Activated CD8-positive, alpha-beta memory T cell treated with anti-CD3 and anti-CD28 coated beads for 4 hours (primary cell): ENCODE measurements around the gene HNRNPLL.
A peak's percentile ranks its signal among the peaks of the same experiment; 100 is the strongest.
"Not testable (repeated sequence)": the region's sequence is repeated elsewhere in the genome, so short reads cannot be mapped to it uniquely, and the experiment has no call there.

ENCODE experiments used
- DNase-seq, 2 donors: peaks; one replicate each; pipeline ENCODE4 v3.0.0-alpha.2; 2020; ENCODE audit warnings: low read depth in 2 of 2

Gene HNRNPLL

DNA sequence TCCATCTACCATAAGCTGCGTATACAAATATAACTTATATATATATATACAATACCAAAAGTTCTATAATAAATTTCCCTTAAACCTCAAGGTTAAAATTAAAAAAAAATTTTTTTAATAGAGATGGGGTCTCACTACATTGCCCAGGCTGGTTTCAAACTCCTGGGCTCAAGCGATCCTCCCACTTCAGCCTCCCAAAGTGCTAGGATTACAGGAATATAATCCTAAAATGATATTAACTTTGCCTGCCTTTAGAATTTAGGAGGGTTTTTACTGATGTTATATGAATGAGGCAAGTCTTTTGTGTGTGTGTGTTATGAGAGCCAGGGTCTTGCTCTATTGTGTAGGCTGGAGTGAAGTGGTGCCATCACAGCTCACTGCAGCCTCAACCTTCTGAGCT lies 49.2 kb downstream of the HNRNPLL start:
- DNase-seq: no peak

DNA sequence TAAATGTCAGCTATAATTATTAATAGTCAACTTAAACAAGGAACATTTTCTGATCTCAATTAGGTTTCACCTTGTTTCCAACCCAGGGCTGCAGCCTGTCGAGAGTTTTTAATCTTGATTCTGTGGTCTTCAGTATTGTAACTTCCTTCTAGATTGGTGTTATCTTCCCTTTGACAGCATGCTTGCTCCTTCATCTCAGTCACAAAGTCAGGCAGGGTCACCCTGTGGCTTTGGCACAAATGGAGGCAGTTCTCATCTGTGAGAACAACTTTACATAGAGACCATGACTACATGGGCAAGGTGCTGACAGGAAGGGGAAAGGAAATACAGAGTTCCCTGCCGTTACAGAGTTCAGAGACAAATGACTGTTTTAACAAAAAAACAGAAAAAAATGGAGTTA lies 50.5 kb downstream of the HNRNPLL start:
- no peak for DNase-seq

DNA sequence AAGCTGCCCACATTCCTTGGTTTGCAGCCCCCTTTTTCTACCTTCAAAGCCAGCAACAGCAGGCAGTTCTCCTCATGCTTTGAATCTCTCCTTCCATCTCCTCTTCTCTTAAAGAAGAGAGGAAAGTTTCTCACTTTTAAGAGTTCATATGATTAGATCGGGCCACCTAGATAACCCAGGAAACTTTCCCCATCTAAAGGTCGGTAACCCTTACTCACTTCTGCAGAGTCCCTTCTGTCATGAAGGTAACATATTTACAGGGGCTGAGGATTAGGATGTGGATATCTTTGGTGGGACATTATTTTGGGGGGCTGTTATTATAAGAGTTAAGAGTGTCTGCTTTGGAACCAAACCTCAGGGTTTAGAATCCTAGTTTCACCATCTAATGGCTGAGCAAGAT lies 51.0 kb downstream of the HNRNPLL start:
- DNase-seq: no peak

DNA sequence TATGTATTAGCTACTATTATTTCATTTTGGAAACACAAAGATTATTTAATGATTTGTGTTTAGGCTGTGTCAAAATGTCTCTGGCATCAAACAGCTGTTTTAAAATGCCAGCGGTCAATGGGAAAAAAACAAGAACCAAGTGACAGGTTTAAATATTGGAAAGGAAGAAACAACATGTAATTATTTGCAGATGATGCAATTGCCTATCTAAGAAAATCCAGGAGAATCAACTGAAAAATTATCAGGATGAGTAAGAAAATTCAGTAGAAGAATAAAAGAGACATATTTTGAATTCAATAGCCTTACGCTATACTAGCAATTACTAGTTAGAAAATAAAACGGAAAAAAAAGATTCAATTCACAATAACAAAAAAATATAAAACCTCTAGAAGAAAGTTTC lies 51.6 kb downstream of the HNRNPLL start:
- DNase-seq: no peak

DNA sequence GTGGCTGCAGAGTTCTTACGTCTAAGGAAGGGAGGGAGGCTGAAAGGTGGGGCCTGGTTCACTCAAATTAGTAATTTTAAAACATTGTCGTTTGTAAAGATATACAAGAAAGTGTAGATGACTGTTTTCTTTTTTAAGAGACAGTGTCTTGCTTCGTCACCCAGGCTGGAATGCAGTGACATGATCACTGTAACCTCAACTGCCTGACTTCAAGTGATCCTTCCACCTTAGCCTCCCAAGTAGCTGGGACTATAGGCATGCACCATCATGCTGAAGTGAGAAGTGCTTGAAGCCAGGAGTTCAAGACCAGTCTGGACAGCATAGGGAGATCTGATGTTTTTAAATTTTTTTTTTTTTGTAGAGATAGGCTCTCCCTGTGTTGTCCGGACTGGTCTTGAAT lies 52.9 kb downstream of the HNRNPLL start:
- no peak for DNase-seq

DNA sequence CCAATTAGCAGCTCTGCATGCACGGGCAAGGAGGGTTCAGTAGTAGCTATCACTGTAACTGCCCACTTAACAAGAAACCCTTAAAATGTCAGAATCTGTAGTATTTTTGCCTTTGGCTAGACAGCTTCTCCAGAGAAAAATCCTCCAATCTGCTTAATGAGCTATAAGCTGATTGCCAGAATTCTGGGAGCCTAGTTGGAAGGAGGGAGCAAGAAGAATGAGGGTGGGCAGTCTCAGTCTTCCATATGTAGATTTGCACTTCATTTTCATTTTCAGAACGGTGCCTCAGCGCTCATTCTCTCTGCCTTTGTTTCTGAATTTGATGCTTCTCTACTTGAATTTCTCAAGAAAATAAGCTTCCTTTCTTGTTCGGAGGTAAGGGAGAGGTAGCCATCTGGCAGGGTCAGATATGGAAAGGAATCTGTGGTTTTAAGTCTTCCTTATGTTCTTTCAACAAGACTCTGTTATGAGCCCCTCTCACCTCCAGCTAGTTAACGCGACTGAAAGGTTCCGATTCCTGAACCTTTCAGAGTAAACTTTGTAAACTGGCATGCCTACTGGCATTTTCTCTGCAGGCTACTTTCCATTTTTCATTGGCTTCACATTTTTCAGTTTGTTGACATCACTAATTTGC lies 53.5 kb downstream of the HNRNPLL start:
- no peak for DNase-seq

DNA sequence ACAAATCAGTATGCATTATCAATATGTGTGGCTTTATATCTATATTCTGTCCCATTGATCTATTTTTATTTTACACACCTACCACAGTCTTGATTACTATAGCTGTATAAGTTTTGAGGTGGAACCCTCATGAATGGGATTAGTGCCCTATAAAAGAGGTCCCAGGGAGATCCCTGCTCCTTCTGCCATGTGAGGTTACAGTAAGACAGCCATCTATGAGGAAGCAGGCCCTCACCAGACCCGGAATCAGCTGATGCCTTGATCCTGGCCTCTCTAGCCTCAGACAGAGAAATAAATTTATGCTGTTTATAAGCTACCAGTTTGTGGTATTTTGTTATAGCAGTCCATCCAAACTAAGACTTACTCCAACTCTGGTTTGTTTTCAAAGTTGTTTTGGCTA lies 54.9 kb downstream of the HNRNPLL start:
- no peak for DNase-seq

DNA sequence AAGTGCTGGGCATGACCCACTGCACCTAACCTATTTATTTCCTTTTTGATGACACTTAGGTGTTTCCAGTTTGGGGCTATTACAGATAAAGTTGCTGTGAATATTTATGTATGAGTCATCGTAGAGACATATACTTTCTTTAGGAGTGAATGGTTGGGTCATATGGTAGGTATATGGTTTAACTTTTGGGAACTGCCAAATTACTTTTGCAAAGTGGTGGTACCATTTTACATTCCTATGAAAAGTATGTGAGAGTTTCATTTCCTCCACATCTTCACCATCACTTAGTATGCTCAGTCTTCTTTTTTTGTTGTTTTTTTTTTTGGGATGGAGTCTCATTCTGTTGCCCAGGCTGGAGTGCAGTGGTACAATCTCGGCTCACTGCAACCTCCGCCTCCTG lies 56.1 kb downstream of the HNRNPLL start:
- DNase-seq: no peak

DNA sequence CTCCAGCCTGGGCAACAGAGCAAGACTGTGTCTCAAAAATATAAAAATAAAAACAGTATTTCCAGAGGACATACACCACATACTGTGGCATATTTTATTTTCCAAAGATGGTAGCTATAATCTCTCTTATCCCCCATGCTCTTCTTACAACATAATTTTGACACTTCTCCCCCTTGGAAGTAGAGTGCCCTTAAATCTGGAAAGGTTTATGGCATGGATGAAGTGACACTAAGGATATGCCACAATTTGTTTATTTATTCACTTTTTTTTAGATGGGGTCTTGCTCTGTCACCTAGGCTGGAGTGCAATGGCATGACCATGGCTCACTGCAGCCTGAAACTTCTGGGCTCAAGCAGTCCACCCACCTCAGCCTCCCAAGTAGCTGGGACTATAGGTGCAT lies 56.7 kb downstream of the HNRNPLL start:
- no peak for DNase-seq

DNA sequence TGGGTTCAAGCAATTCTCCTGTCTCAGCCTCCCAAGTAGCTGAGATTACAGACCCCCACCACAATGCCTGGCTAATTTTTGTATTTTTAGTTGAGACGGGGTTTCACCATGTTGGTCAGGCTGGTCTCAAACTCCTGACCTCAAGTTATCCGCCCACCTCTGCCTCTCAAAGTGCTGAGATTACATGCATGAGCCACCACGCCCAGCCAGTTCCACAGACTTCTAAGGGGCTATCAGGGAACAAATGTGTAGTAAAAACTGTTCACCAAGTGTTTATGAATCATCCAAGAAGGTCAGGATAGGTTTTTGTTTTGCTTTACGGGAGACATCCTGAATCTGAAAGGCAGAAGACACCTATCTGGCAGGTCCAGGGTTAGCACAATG lies 60.5 kb downstream of the HNRNPLL start:
- not testable (repeated sequence) for DNase-seq

DNA sequence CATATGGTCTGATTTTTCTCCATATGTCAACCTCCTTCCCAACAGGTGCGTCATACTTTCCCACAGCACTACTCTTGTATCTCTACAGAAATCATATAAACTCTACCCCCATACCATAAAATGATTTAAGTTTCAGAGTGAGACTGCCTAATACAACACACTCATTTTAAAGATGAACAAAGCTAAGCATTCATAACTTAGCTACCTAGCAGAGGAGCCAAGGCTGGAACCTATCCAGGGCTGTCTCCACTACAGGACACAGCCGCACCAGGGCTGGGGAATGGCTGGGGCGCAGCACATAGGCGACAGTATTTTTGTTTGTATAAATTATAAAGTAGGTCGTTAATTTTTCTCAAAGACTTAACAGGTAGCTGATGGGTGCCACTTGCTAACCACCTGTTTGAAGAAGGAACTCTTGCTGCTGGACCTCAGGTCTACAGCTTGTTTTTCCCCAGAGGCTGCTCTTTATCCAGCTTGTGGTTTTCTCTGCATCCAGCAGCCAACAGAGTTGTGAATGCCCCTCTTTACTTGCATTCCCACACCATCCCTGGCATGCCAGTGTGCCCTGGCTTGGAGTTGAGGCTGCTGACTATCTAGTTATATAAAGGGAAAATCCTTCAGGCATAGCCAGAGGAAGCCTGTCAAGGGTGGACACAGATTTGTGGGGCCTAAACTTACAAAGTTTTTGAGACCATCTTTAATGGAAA lies 62.0 kb downstream of the HNRNPLL start:
- DNase-seq: no peak

DNA sequence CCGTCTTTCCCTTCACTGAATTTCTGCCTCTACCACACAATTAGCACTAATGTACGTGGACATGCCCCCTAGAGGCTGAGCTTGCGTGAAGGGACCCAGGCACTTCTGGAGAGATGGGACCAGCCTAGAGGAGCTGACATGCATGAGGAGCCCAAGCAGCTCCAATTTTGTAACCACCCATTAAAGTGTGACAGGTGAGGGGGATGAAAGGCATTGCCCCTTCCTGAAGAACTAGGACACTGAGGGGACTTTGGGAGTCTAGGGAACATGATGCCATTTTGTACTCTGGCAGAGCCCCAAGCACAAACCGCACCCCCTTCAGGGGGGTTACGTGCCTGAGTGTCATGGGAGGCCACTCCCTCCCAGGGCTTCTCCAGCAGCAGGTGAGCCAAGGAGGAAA lies 63.6 kb downstream of the HNRNPLL start:
- no peak for DNase-seq

DNA sequence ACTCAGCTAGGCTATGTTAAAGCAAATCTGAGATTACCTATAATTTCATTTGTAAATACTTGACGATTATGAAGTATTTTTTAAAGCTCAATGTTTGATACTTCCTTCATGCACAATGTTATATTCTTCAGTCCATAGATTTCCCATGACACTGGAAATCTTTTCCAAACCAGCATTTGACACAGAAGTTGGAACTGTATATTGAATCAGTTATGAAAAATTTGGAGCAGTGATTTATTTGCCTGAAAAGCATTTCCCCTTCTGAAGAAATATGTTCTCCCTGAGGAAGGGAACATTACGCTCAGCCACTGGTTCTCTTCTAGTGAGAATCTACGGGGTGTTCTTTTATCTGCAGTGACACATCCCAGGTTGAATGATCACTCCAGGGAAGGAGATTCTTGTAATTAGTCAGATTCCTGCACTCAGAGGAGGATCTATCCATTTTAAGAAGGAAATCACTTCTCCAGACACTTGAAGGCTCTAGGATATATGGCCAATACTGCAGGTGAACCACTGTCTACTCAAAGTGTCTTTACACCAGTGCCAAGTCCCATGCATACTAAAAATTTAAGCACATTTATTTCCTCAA lies 64.7 kb downstream of the HNRNPLL start:
- DNase-seq: no peak

DNA sequence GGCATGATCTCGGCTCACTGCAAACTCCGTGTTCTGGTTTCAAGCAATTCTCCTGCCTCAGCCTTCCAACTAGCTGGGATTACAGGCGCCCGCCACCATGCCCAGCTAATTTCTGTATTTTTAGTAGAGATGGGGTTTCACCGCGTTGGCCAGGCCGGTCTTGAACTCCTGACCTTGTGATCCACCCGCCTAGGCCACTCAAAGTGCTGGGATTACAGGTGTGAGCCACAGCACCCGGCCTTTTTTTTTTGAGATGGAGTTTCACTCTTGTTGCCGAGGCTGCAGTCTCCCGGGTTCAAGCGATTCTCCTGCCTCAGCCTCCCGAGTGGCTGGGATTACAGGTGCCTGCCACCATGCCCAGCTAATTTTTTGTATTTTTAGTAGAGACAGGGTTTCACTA lies 65.4 kb downstream of the HNRNPLL start:
- not testable (repeated sequence) for DNase-seq

DNA sequence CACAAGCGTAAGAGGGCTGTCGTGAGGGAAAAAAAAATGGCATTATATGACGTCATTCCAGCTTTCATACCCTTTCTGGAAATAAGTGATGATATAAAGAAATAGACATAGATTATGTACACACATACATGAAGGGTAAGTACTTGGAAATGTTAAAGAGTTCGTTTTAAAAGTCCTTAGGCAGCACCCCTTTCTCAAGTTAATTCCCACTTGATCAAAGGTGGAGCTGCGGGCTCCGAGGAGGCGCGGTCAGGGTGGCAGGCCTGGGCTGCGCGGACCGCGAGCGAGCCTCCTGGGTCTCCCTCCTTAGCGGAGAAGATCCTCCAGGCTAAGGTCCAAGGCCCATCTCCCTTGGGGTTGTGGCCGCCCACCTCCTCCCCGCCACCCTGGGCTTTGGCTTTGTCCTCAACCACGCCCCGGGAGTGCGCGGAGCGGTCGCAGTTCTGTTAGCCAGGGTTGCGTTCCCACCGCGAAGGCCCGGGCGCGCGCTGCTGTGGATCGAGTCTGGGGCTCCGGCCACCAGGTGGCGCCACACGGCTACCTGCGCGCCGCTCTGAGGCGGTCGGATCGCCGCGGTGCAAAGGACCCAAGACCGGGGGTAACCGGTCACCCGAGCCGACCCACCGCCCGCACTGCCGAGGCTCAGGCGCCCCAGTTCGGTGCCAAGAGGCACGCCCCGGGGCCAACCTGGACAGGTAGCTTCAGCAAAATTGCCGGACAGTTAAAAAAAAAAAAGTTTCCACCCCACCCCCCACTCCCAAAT lies 66.8 kb downstream of the HNRNPLL start:
- peak; percentile 38 to 53 for DNase-seq

DNA sequence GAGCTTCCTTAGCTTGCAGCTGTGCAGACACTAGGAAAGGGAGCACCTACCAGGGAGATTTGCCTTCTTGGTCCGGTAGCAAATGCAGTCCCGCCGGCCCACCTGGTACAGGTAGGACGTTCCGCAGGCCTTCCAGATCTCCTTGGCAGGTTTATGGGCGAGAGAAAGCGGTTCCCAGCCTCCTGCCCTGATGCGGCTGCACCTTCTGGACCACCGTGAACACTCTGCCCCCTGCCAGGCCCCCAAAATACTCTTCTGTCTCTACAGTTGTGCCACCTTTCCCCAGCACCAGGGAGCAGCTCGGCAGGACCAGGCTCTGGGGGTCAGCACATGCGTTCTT lies 67.4 kb downstream of the HNRNPLL start:
- DNase-seq: no peak

DNA sequence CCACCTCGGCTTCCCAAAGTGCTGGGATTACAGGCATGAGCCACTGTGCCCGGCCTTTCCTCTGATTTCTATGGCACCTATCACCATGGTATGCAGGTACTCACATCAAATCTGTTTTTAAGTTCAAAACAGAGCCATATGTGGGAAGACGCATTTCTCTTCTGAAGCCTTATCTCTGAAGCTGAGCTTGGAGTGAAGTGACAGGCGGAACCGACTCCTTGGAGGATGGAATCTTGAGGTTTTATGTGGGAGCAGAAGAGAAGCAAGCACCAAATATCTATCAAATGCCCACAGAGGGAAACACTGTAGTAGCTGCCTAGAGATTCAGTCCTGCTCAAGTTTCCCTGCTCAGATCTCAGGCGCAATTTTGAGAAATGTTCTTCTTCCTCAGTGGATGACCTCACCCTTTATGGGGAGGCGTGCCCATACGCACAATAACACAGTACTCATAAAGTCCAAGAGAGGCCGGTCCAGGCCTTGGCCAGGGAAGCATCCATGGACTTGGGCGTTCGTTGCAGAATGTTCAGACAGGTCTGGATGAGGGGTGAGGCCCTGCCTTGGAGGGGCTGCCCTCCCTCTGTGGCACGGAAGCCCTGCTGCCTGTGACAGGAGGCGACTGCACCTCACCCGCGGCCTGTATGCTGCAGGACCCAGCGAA lies 67.9 kb downstream of the HNRNPLL start:
- no peak for DNase-seq

DNA sequence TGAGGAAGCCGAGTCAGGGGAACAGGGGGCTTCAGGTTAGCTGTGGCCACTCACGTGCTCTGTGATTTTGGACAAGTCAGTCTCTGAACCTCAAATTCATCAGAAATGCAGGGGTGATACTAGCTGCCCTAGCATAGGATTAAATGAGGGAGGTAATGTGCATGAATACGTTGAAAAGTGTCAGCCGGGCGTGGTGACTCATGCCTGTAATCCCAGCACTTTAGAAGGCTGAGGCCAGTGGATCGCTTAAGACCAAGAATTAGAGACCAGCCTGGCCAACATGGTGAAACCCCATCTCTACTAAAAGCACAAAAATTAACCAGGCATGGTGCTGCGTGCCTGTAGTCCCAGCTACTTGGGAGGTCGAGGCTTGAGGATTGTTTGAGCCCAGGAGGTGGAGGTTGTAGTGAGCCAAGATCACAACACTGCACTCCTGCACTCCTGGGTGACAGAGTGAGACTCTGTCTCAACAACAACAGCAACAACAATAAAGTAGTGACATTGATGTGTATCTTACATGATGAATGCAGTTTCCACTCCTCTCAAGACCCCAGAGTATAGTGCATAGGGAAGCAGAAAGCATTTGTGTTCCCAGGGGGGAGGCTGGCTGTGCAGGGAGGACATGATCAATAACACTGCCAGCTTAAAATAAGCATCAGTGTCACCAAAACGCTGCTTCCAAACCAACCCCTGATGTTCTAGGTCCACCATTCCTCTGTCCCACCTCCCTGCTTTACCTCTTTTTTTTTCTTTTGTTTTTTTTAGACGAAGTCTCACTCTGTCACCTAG lies 68.8 kb downstream of the HNRNPLL start:
- DNase-seq: no peak

DNA sequence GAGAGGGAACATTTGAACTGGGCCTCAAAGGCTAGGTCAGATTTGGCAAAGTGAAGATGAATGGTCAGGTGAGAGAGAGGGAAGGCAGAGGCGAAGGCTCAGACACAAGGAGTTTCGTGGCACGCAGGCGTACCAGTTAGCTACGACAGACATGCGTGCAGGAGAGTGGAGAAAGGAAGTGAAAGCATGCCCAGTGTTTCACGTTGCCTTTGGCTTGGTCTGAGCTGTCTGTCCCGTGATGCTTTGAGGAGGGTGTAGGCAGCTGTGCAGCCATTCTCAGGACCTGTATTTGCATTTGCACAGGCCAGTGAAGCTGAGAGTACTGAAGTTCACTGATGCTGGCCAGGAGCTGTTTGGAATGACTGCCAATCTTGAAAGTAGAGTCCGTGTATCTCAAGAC lies 69.5 kb downstream of the HNRNPLL start:
- no peak for DNase-seq

DNA sequence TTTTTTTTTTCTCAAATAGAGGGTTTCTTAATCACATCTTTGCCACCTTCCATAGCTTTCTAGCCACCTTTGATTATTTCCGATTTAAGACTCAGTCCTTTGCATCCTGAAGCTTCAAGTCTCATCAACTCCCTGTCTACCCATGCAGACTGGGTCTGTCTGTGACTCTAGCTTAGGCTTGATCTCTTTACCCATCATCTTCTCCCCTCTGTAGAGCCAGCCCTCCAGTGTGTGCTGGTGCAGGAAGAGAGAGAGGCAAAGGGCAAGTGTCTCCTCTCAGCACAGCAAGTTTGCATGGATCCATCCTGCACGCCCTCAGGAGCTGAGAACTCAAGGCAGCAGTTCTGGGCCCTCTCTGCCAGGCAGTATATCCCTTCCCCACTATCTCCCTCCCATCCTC lies 70.4 kb downstream of the HNRNPLL start:
- DNase-seq: no peak

DNA sequence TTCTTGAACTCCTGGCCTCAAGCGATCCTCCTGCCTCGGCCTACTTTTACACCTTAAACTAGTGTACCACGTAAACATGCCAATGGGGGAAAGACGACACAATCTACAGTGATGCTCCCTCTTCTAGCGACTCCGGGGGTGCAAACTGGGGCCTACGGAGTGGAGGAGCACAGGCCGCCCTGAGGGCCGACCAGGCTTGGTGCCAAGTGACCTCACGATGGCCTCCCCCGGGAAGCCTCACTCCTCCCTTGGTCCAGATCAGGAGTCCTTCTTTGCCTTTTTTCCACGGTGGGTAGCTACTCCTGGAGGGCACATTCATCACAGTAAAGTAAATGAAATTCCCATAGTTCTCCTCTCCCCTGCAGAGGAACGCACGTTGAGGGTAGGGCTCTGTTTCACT lies 73.5 kb downstream of the HNRNPLL start:
- DNase-seq: no peak

DNA sequence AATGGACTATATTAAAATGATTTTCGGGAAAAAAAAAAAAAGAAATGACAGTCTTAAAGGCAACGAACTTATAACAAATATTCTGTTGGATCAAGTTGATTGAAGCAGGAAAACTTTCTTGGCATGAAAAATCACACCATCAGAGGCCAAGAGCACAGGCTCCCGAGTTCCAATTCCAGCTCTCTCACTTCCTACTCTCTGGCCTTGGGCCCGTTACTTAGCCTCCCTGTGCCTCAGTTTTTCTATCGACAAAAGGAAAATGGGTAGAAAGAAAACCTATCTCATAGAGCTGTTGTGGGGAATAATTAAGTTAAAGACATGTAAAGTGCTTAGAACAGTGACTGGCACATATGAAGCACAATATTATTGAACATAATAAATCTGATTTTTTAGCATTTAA lies 74.2 kb downstream of the HNRNPLL start:
- no peak for DNase-seq
